HG03469 (cell line): Measurements from ENCODE around the gene KMT2D.
A peak's percentile ranks its signal among the peaks of the same experiment; 100 is the strongest.

Experiments
- ATAC-seq: cut with Tn5 transposase; IDR thresholded peaks from one replicate; pipeline ENCODE4 v1.9.1; 2021; ENCODE audit warnings: mild to moderate bottlenecking, moderate library complexity, moderate number of reproducible peaks; ENCODE audit not compliant: unreplicated experiment

The KMT2D gene

GRCh38 chr12:49022558-49023178 lies 37.9 kb downstream of the KMT2D start:
- ATAC-seq, result no peak

GRCh38 chr12:49021292-49021915 lies 39.2 kb downstream of the KMT2D start:
- ATAC-seq, result no peak

GRCh38 chr12:49020441-49020840 lies 40.2 kb downstream of the KMT2D start:
- ATAC-seq, result no peak

- no peak for ATAC-seq
Measured at GRCh38 chr12:49019443-49020324, 40.9 kb downstream of the KMT2D start.

- no peak for ATAC-seq
Measured at GRCh38 chr12:49019120-49019430, 41.5 kb downstream of the KMT2D start.

- ATAC-seq, result peak; percentile 83
Measured at GRCh38 chr12:49018261-49019119, 42.1 kb downstream of the KMT2D start, which contains the start of gene PRKAG1. Gene PRKAG1 (minus strand): TSS chr12:49018776. CDS start chr12:49018740, 36 bp downstream.

- no peak for ATAC-seq
Measured at GRCh38 chr12:49017891-49018260, 42.7 kb downstream of the KMT2D start.

GRCh38 chr12:49015196-49015595 lies 45.4 kb downstream of the KMT2D start:
- ATAC-seq, result no peak

- no peak for ATAC-seq
Measured at GRCh38 chr12:49014547-49014946, 46.0 kb downstream of the KMT2D start.

- no peak for ATAC-seq
Measured at GRCh38 chr12:49013428-49013827, 47.2 kb downstream of the KMT2D start.

GRCh38 chr12:49012739-49013138 lies 47.9 kb downstream of the KMT2D start:
- no peak for ATAC-seq
